ENCODE data around the gene TUBA1C. TPM values are rescaled to one million over a fixed set of nuclear protein-coding genes. Genes with fewer than 3 reads are reported as not detected.

The TUBA1C gene
- total and polyA plus RNA-seq, 9 of the 15 experiments (the other 6 are each of a cell fraction or from before 2014, with no cell fraction given) = 755 to 3,012 (median 914) TPM

GRCh38 chr12:49233842-49234526 is 30.9 kb upstream of the TUBA1C start (continued):
- no peak for TF ChIP-seq DDX20 (tag; IDR thresholded peaks at IDR 0.05; ENCODE audit: low read depth)
- no peak for TF ChIP-seq NCOA2 (IDR thresholded peaks at IDR 0.05; ENCODE audit: partially characterized antibody in 2 of 2)
- TF ChIP-seq PRDM10 (IDR thresholded peaks at IDR 0.05; ENCODE audit: partially characterized antibody) = peak; percentile 33
- TF ChIP-seq, protein P1, sequence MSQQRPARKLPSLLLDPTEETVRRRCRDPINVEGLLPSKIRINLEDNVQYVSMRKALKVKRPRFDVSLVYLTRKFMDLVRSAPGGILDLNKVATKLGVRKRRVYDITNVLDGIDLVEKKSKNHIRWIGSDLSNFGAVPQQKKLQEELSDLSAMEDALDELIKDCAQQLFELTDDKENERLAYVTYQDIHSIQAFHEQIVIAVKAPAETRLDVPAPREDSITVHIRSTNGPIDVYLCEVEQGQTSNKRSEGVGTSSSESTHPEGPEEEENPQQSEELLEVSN (IDR thresholded peaks at IDR 0.05; ENCODE audit: borderline replicate concordance in 1 of 2, extremely low read depth in 1 of 2, insufficient read depth in 1 of 2, insufficient read length in 1 of 2, low read depth in 1 of 2, low read length in 1 of 2, poor library complexity in 1 of 2, severe bottlenecking in 1 of 2) = peak; percentile 9 to 40
- peak; percentile 47 for TF ChIP-seq BRD9 (IDR thresholded peaks at IDR 0.05; ENCODE audit: low read depth, partially characterized antibody)
- peak; percentile 66; the same call in 1 of the 2 replicates for TF ChIP-seq NFRKB (IDR thresholded peaks at IDR 0.05; ENCODE audit: low read depth)
- TF ChIP-seq PBX2 (CRISPR knock-in tag; IDR thresholded peaks at IDR 0.05; ENCODE audit: low read depth) = no peak
- TF ChIP-seq PBX2 (tag; conservative IDR thresholded peaks at IDR 0.05; ENCODE audit: low read depth) = 0 out of 2 replicates have a peak, but pooled peaks have one; percentile 23
- TF ChIP-seq EHMT2 (IDR thresholded peaks at IDR 0.05) = no peak
- peak; percentile 8; the same call in 1 of the 2 replicates for TF ChIP-seq ZNF830 (CRISPR knock-in tag; IDR thresholded peaks at IDR 0.05)
- TF ChIP-seq NR1H2 (CRISPR knock-in tag; IDR thresholded peaks at IDR 0.05) = 0 out of 2 replicates have a peak, but pooled peaks have one; percentile 28
- 0 out of 2 replicates have a peak, but pooled peaks have one; percentile 19 for TF ChIP-seq CREB1 (IDR thresholded peaks at IDR 0.05)
- TF ChIP-seq CREB1 (CRISPR knock-in tag; IDR thresholded peaks at IDR 0.05) = 0 out of 2 replicates have a peak, but pooled peaks have one; percentile 25
- no peak for TF ChIP-seq ZNF175 (CRISPR knock-in tag; IDR thresholded peaks at IDR 0.05; ENCODE audit: low read depth)
- TF ChIP-seq KDM5B (IDR thresholded peaks at IDR 0.05; ENCODE audit: insufficient replicate concordance, low read depth, low read length) = peak; percentile 45
- peak; percentile 40; the same call in 1 of the 2 replicates for TF ChIP-seq PHF8 (IDR thresholded peaks at IDR 0.05; ENCODE audit: borderline replicate concordance, low read length)
- TF ChIP-seq, protein P2, sequence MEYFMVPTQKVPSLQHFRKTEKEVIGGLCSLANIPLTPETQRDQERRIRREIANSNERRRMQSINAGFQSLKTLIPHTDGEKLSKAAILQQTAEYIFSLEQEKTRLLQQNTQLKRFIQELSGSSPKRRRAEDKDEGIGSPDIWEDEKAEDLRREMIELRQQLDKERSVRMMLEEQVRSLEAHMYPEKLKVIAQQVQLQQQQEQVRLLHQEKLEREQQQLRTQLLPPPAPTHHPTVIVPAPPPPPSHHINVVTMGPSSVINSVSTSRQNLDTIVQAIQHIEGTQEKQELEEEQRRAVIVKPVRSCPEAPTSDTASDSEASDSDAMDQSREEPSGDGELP (CRISPR knock-in tag; IDR thresholded peaks at IDR 0.05; ENCODE audit: borderline replicate concordance) = peak; percentile 35; the same call in 1 of the 2 replicates
- TF ChIP-seq SPI1 (IDR thresholded peaks at IDR 0.05; ENCODE audit: borderline replicate concordance, low read depth, low read length) = peak; percentile 99

All from K562 (cell line).